ENCODE results near the gene C10orf67. TPM values are rescaled to one million over a fixed set of nuclear protein-coding genes. Genes with fewer than 3 reads are reported as not detected.

C10orf67 gene
- not detected in 2 replicates for total RNA-seq (2011; cell fraction: chromatin; rRNA removed; ENCODE audit: low replicate concordance)
- not detected in 2 replicates for total RNA-seq (2011; cell fraction: nucleolus; rRNA removed)
- not detected in 2 replicates for total RNA-seq (2011; cell fraction: nucleoplasm; rRNA removed)
- total RNA-seq (2014; rRNA removed) (not detected in 2 replicates), total RNA-seq (2014; rRNA removed; fragmentation: Illumina TruSeq; extraction: Trizol) (not detected in 2 replicates), total RNA-seq (2015; rRNA removed; fragmentation: Illumina TruSeq; extraction: Trizol) (not detected in 2 replicates), total RNA-seq (2021) (not detected in 2 replicates), polyA plus RNA-seq (2011; rRNA removed) (not detected in 2 replicates), polyA plus RNA-seq (2014; fragmentation: Illumina TruSeq; extraction: Trizol) (not detected in 2 replicates), polyA plus RNA-seq (2014; fragmentation: Nextera tagmentation; extraction: Ambion mirVana) (not detected), polyA plus RNA-seq (2014; rRNA removed) (not detected in 2 replicates), polyA minus RNA-seq (2011; rRNA and poly(A)+ RNA removed) (not detected in 2 replicates), Bru-seq, nascent RNA (not detected), BruChase-seq, experiment 1, labeled RNA remaining after a 2-hour chase (percentile 4 among the genes with signal in this experiment), BruChase-seq, experiment 2, labeled RNA remaining after a 6-hour chase (not detected)
- not detected in 2 replicates for polyA plus RNA-seq (2011; cell fraction: cytosol; rRNA removed)
- not detected in 2 replicates for polyA plus RNA-seq (2011; cell fraction: nucleus; rRNA removed)
- polyA plus RNA-seq (2012), result not detected in 2 replicates
- not detected in 2 replicates for polyA minus RNA-seq (2011; cell fraction: cytosol; rRNA and poly(A)+ RNA removed)
- not detected in 2 replicates for polyA minus RNA-seq (2011; cell fraction: nucleus; rRNA and poly(A)+ RNA removed)
- long read RNA-seq, experiment 1, result 0 reads
- long read RNA-seq, experiment 2, result 0 reads
- long read RNA-seq, experiment 3, result 0 reads

DNA sequence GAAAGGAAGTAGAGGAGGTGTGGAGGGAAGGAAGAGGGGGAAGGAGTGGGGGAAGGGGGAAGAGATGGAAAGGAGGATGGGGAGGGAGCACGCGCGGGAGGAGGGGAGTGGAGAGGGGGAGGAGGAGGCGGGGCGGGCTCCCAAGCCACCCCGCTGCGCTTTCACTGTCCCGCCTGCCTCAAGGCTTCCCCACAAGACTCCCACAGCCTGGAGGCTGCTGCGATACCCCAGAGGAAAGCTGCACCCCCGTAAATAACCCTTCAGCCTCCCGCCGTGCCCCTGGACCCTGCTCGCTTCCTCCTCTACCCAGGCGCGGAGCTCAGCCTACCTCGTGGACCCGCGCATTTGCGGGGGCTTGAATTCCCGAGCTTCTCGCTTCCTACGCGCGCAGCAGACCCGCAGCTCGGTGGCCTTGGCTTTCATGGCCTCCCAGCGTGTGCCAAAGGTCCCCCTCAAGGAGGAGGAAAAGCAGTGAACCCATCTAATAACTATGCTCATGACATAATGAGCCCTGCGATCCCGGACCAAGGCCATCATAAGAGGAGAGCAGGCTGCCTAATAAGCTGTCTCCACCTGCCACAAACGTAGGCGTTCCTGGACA lies at the start of gene C10orf67:
Gene C10orf67, minus strand, starts transcription at position 557 of the 601 bp plus-strand sequence. Its CDS starts 23 bp downstream, at position 534.
- peaks cover 8 to 21% of the 10 kb centered on the region in 2 experiments; a peak in 4 of 5 replicates for H3K27me3 ChIP-seq (ENCODE audit: control insufficient read depth in 2 of 2, insufficient read depth in 2 of 2, low read length in 2 of 2)
- H3K9ac ChIP-seq (ENCODE audit: insufficient read depth in 1 of 2, low read depth in 2 of 2, low read length in 2 of 2), result no peak within 1 kb of the TSS
- no peaks in the 10 kb centered on the region for H3K9me1 ChIP-seq (ENCODE audit: control insufficient read depth, insufficient read depth, low read length)
- no peak for FAIRE-seq
- in situ Hi-C loops (cut with MboI) (loop anchor here (25.0 kb wide), 1 partner anchor 343 kb away; no protein-coding TSS in a partner anchor), intact Hi-C loops (cut with micrococcal nuclease) (no loop called here)
- peaks cover 0 to 10% of the 10 kb centered on the region in 2 experiments; a peak in 2 of 5 replicates for H3K4me1 ChIP-seq (replicated peaks in 1 of 2; ENCODE audit: control insufficient read depth in 2 of 2, insufficient read depth in 2 of 2, low read length in 2 of 2)
- no TSS peak for BruUV-seq (replicated peaks)
- CTCF ChIA-PET (ENCODE audit: low intra/inter-chr PET ratio), result no interaction called here
- H3K9me3 ChIP-seq (replicated peaks; ENCODE audit: control insufficient read depth, insufficient read depth, low read depth, low read length), result no peaks in the 10 kb centered on the region
- H2AFZ ChIP-seq (ENCODE audit: low read depth, low read length), result no peak within 1 kb of the TSS
- no peak within 1 kb of the TSS for H3K4me3 ChIP-seq
- peak in 1 of 4 experiments; percentile 5 for DNase-seq (ENCODE audit: extremely low read depth in 1 of 4, low spot score in 3 of 4)
- POLR2A ChIA-PET, result no interaction called here
- no peak within 1 kb of the TSS for H3K4me2 ChIP-seq (ENCODE audit: insufficient read depth, low read length)
- 0 out of 2 replicates have a peak, but pooled peaks cover 4% of the 10 kb centered on the region for H4K20me1 ChIP-seq (replicated peaks; ENCODE audit: control insufficient read depth, insufficient read depth, low read length)
- no peak within 1 kb of the TSS for H3K27ac ChIP-seq (ENCODE audit: extremely low read depth, low read depth, low read length)
- H3K36me3 ChIP-seq (ENCODE audit: control insufficient read depth, insufficient read depth, low read length), result no peaks in the 10 kb centered on the region
- no peak for ATAC-seq
- H3K79me2 ChIP-seq (ENCODE audit: control insufficient read depth, insufficient read depth, low read length), result no peaks in the 10 kb centered on the region
- WGBS (ENCODE audit: insufficient coverage, low coverage, missing lambda C conversion rate), result 10% methylated on average over 22 of the region's 31 CpGs
- TF ChIP-seq EWSR1 (IDR thresholded peaks at IDR 0.05; ENCODE audit: borderline replicate concordance, low read depth, partially characterized antibody) (no peak), ZNF263 (CRISPR knock-in tag; IDR thresholded peaks at IDR 0.05; ENCODE audit: borderline replicate concordance) (peak; percentile 44; the same call in 1 of the 2 replicates), RAD51 (IDR thresholded peaks at IDR 0.05; ENCODE audit: borderline replicate concordance, low read depth) (no peak)

All from K562 (cell line).